Ovary (tissue), 3 donors: ENCODE results near the gene CFAP58.

Source experiments
- EP300 ChIP-seq: sonication (generic); formaldehyde crosslinking; IDR thresholded peaks from one replicate; pipeline ENCODE4 v1.6.1; 2017; ENCODE audit warnings: antibody characterized with exemption
- POLR2A ChIP-seq: fragments of 450-650 bp; IDR thresholded peaks from one replicate; pipeline ENCODE4 v1.6.1; 2017; ENCODE audit warnings: antibody characterized with exemption, mild to moderate bottlenecking, moderate library complexity
- TF ChIP-seq, protein P1 (sequence below), 3 donors: fragments of 450-650 bp in 2 of 3; fragments of 200-600 bp in 1 of 3; IDR thresholded peaks; one replicate each; pipeline versions ENCODE4 v1.5.1 to v1.8.0; 2016 to 2022; ENCODE audit warnings: antibody characterized with exemption in 3 of 3, mild to moderate bottlenecking in 1 of 3
- donor health status: DM: no; HTN: no; CAD: no.

DNA sequence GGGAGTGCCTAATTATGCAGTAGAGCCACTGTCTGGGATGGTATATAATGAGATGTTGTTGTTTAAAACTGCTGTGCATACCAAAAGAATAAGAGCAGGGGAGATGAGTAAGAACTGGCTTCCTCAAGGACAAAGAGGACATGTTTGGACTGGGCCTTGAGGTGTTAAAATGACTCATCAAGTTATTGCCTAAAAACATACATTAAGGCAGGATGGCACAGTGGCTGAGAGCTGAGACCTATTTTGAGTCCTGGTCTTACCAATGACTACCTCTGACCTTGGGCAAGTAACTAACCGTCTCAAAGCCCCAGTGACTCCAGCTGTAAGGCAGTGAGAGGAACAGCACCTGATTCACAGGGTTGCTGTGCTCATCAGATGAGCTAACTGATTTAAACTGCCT, 71.1 kb downstream of the CFAP58 start:
- TF ChIP-seq, protein P1, sequence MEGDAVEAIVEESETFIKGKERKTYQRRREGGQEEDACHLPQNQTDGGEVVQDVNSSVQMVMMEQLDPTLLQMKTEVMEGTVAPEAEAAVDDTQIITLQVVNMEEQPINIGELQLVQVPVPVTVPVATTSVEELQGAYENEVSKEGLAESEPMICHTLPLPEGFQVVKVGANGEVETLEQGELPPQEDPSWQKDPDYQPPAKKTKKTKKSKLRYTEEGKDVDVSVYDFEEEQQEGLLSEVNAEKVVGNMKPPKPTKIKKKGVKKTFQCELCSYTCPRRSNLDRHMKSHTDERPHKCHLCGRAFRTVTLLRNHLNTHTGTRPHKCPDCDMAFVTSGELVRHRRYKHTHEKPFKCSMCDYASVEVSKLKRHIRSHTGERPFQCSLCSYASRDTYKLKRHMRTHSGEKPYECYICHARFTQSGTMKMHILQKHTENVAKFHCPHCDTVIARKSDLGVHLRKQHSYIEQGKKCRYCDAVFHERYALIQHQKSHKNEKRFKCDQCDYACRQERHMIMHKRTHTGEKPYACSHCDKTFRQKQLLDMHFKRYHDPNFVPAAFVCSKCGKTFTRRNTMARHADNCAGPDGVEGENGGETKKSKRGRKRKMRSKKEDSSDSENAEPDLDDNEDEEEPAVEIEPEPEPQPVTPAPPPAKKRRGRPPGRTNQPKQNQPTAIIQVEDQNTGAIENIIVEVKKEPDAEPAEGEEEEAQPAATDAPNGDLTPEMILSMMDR (IDR thresholded peaks at IDR 0.05), result no peak
- TF ChIP-seq POLR2A, result no peak
- TF ChIP-seq EP300, result no peak
